Measurements from ENCODE around the gene MAGI2. TPM values are rescaled to one million over a fixed set of nuclear protein-coding genes. Genes with fewer than 3 reads are reported as not detected.

MAGI2 gene
- total RNA-seq, 1 experiment from 2014 or later, result 0.25 TPM

GRCh38 chr7:78207269-78207668 is 1246.2 kb downstream of the MAGI2 start:
- no peaks in the 10 kb centered on the region for H3K4me1 Mint-ChIP-seq (ENCODE audit: low read depth, unreplicated experiment)
- no peaks in the 10 kb centered on the region for H3K36me3 Mint-ChIP-seq (ENCODE audit: insufficient read depth, unreplicated experiment)
- no peak for TF ChIP-seq CTCF (IDR thresholded peaks at IDR 0.05; ENCODE audit: insufficient read depth in 1 of 2, low read depth in 1 of 2, low read length in 1 of 2, severe bottlenecking in 1 of 2, unreplicated experiment in 1 of 2)
- no peak overlapping the region for H3K4me3 Mint-ChIP-seq (ENCODE audit: unreplicated experiment)
- H3K9me3 Mint-ChIP-seq (ENCODE audit: unreplicated experiment), result peaks cover 10% of the 10 kb centered on the region
- CTCF ChIA-PET, result no interaction called here
- DNase-seq, result no peak
- Histone ChIP-seq H3K4me1 (no peaks in the 10 kb centered on the region), H3K9me3 (no peaks in the 10 kb centered on the region), H3K4me3 (ENCODE audit: low read depth, low read length) (no peak overlapping the region), H3K27me3 (replicated peaks; ENCODE audit: control insufficient read depth, insufficient read depth, low read length) (no peaks in the 10 kb centered on the region), H3K36me3 (ENCODE audit: control insufficient read depth, insufficient read depth, low read length) (no peaks in the 10 kb centered on the region)
- peaks cover 11% of the 10 kb centered on the region for H3K27me3 Mint-ChIP-seq (ENCODE audit: insufficient read depth, unreplicated experiment)
- BruUV-seq (replicated peaks), result no TSS peak
- no peak overlapping the region for H3K27ac Mint-ChIP-seq (ENCODE audit: unreplicated experiment)
- intact Hi-C loops (cut with micrococcal nuclease; ENCODE audit: unreplicated experiment), result no loop called here
- POLR2A ChIA-PET, result no interaction called here

DNA sequence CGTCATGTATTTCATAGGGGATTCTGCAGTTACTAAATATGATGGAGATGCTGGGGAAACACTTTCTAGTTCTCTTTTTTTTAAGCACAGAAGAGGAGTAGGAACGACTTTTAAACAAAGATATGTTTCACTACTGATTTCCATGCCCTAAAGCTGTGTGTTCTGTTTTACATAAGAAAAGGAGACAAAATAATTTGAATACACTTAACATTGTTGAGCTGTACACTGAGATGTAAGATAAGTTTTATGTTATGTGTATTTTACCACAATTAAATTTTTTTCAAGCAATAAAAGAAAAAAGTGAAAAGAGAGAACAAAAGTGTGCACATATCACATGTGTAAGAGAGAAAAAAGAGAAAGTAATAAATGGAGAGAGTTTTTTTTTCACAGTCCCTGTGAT is 1246.7 kb downstream of the MAGI2 start:
- Mint-ChIP-seq H3K36me3 (ENCODE audit: insufficient read depth, unreplicated experiment) (no peaks in the 10 kb centered on the region), H3K4me1 (ENCODE audit: low read depth, unreplicated experiment) (no peaks in the 10 kb centered on the region), H3K4me3 (ENCODE audit: unreplicated experiment) (no peak overlapping the region), H3K27ac (ENCODE audit: unreplicated experiment) (no peak overlapping the region), H3K9me3 (ENCODE audit: unreplicated experiment) (peaks cover 10% of the 10 kb centered on the region), H3K27me3 (ENCODE audit: insufficient read depth, unreplicated experiment) (peaks cover 11% of the 10 kb centered on the region)
- no peaks in the 10 kb centered on the region for H3K9me3 ChIP-seq
- DNase-seq, result no peak
- TF ChIP-seq CTCF (IDR thresholded peaks at IDR 0.05; ENCODE audit: insufficient read depth in 1 of 2, low read depth in 1 of 2, low read length in 1 of 2, severe bottlenecking in 1 of 2, unreplicated experiment in 1 of 2), result no peak
- no TSS peak for BruUV-seq (replicated peaks)
- H3K36me3 ChIP-seq (ENCODE audit: control insufficient read depth, insufficient read depth, low read length), result no peaks in the 10 kb centered on the region
- CTCF ChIA-PET, result no interaction called here
- no peak overlapping the region for H3K4me3 ChIP-seq (ENCODE audit: low read depth, low read length)
- intact Hi-C loops (cut with micrococcal nuclease; ENCODE audit: unreplicated experiment), result no loop called here
- no peaks in the 10 kb centered on the region for H3K4me1 ChIP-seq
- POLR2A ChIA-PET, result interaction anchor here (0.7 kb wide), 1 partner anchor 878 kb away, joined by 3 read pairs; no protein-coding TSS in a partner anchor
- no peaks in the 10 kb centered on the region for H3K27me3 ChIP-seq (replicated peaks; ENCODE audit: control insufficient read depth, insufficient read depth, low read length)

- intact Hi-C loops (cut with micrococcal nuclease; ENCODE audit: unreplicated experiment), result no loop called here
- Histone ChIP-seq H3K4me1 (no peaks in the 10 kb centered on the region), H3K9me3 (no peaks in the 10 kb centered on the region), H3K27me3 (replicated peaks; ENCODE audit: control insufficient read depth, insufficient read depth, low read length) (no peaks in the 10 kb centered on the region), H3K4me3 (ENCODE audit: low read depth, low read length) (no peak overlapping the region), H3K36me3 (ENCODE audit: control insufficient read depth, insufficient read depth, low read length) (no peaks in the 10 kb centered on the region)
- POLR2A ChIA-PET, result no interaction called here
- no TSS peak for BruUV-seq (replicated peaks)
- peaks cover 6% of the 10 kb centered on the region for H3K27me3 Mint-ChIP-seq (ENCODE audit: insufficient read depth, unreplicated experiment)
- no peak overlapping the region for H3K27ac Mint-ChIP-seq (ENCODE audit: unreplicated experiment)
- TF ChIP-seq CTCF (IDR thresholded peaks at IDR 0.05; ENCODE audit: insufficient read depth in 1 of 2, low read depth in 1 of 2, low read length in 1 of 2, severe bottlenecking in 1 of 2, unreplicated experiment in 1 of 2), result no peak
- H3K9me3 Mint-ChIP-seq (ENCODE audit: unreplicated experiment), result no peaks in the 10 kb centered on the region
- no peak overlapping the region for H3K4me3 Mint-ChIP-seq (ENCODE audit: unreplicated experiment)
- CTCF ChIA-PET, result no interaction called here
- no peaks in the 10 kb centered on the region for H3K4me1 Mint-ChIP-seq (ENCODE audit: low read depth, unreplicated experiment)
- no peaks in the 10 kb centered on the region for H3K36me3 Mint-ChIP-seq (ENCODE audit: insufficient read depth, unreplicated experiment)
- DNase-seq, result no peak
Measured at GRCh38 chr7:78203042-78203720, 1250.3 kb downstream of the MAGI2 start.
